NOMO-1 treated with dmso at 0.1 percent for 144 hours (cell line): ENCODE measurements around the gene NFIX.

Experiments
- DNase-seq: peaks from one replicate; lab custom pipeline; 2025; ENCODE audit not compliant: unreplicated experiment; lab: John Stamatoyannopoulos, UW

Gene NFIX

DNA sequence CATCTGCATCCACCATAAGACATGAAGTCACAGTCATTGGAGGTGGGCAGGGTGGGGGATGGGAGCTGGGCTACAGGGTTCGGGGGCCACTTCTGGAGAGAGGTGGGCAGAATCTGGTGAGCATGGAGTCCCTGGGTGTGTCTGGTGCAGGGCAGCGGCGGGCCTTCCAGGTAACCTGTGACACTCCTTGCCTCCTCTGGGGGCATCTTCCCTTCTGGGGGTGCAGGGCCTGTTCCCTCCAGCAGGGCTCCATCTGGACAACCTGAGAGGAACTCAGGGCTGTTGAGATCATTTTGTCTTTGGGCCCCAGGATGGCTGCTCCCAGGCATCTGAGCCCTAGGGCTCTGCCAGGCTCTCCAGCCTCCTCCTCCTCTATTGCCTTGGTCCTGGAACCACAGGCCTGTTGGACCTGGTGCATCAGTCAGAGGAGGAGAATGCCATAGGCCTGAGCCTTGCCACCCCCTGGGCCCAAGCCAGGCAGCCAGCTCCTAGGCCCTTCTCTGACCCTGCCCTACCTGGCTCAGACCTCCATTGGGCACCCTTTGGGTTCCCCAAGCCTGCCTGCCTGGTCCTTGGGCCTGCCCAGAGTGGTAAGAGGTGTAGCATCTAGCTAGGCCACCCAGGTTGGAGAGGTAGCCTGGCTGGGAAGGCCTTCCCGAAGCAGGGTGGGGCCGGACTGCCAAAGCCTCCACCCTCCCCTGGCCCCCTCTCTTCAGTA lies 94.0 kb downstream of the NFIX start:
- DNase-seq: no peak

DNA sequence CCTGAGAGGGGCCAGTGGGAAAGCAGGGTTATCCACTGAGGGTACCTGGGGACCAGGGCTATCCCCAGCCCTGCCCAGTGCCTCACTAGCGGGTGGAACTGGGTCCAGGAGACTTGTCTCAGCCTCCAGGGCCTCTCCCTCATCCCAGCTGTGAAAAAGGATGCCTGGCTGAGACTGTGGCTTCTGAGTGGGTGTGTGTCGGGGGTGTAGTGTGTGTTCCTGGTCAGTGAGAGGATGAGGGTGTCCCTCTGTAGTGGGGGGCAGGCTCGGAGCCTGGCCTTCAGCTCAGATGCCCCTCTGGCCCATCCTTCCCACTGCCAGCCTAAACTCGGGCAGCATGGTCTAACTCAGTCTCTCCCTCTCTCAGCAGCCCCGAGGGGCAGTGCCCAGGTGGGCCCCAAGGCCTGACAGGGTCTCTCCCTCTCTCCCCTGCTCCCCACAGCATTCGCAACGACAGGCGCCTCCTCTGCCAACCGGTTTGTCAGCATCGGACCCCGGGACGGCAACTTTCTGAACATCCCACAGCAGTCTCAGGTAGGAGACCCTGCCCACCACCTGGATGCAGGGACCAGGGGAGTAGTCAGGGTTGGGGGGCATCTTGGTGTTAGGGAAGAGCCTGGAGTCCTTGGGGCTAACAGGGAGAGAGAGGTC lies 94.7 kb downstream of the NFIX start:
- DNase-seq: no peak

DNA sequence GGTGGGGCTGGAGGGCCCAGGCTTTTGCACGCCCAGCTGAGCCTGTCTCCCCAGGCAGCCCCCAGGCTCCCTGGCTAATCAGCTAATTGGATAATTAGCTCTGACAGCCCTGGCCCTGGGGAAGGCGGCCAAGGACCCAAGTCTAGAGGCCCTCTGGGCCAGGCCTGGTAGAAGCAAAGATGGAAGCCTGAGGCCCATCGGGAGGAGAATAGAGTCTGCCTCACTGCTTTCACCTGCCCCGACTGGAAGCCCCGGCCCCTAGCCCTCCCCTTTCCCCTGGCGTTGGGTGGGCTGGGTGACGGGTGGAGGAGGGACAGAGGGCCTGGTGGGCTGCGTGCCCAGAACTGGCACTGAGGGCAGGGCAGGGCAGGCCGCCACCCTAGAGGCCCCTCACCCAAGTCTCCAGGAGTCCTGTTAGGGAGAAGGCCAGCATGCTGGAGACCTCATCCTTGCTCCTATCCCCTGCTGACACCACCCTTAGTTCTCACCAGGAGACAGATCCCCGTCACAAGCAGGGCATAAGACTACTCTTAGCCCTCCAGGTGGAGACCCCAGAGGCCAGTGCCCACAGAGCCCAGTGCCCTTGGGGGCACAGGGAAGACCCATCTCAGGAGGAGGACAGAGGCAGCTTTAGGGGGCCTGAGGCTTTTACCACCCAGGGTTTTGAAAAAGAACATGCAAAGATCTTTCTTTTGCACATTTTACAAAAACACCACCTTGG lies 95.4 kb downstream of the NFIX start:
- DNase-seq: no peak

DNA sequence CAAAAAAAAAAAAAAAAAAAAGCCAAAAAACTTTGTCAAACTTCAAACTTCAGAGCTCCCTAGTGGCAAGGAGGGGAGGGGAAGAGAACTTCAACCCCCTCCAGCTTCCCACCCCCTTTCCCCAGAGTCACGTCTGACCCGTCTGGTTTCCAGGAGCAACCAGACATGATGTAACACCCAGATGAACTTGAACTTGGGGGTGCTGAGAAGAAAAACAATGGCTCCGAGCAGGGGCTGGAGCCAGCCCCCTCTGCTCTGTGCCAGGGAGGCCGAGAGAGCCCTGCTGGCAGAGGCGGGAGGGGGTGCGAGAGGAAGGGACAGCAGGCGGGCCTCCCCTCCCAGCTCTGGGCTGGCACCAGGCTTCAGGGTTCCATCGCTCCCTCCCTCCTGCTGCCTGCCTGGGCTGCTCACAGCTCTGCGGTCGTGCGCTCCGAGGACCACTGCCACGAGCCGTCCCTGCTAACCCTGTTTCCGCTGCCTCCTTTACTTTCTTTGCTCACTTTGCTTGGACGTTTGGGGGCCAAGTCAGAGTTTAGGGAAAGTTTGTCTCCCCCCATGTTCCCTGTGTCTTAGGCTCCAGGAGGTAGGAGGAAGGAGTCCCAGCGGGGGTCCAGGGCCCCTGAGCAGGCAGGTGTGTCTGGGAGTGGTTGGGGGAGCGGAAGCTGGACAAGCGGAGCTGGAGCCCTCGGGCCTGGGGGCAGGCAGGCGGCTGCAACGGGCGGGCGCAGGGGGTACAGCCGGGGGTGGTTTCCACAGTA lies 96.3 kb downstream of the NFIX start:
- no peak for DNase-seq

DNA sequence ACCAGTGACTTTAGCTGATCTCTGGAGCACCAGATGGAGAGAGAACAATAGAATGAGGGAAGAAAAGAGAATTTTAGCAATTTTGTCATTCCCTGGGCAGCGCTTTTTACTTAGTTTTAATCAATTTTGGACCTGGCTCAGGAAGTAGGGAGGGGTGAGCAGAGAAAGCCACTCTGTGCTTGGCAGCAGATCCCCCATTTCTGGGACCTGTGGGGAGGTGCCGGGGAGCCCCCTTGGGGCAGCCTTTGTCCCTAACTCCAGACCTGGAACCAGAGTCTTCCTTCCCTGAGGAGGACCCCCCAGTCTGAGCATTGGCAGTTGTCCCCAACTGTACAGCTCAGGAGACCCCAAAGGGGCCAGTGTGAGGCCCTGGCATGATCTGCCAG lies 96.9 kb downstream of the NFIX start:
- no peak for DNase-seq

DNA sequence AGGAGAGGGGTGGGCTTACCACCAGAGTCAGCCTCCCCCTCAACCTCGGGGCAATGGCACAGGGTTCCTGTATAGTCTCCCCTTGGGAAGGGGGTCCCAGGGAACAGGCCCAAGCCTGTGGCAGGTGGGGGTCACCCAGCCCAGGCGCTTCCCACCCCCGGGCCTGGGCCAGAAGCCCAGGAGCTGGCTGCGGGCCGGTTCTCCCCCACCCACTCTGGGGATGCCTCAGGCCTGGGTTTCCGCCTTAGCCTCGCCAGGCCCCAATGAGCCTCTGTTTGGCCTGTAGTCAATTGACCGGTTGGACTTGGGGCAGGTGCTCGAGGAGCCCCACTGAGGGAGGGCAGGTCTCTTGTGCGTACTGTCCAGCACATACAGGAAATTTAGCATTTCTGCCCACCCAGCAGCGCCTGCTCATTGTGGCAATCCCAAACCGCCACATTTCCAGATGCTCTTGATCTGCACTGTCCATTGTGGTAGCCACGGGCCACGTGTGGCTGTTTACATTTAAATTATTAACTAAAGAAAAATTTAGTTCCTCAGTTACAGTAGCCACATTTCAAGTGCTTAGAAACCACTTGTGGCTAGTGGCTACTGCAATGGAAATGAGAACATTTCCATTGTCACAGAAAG lies 97.4 kb downstream of the NFIX start:
- DNase-seq: no peak

DNA sequence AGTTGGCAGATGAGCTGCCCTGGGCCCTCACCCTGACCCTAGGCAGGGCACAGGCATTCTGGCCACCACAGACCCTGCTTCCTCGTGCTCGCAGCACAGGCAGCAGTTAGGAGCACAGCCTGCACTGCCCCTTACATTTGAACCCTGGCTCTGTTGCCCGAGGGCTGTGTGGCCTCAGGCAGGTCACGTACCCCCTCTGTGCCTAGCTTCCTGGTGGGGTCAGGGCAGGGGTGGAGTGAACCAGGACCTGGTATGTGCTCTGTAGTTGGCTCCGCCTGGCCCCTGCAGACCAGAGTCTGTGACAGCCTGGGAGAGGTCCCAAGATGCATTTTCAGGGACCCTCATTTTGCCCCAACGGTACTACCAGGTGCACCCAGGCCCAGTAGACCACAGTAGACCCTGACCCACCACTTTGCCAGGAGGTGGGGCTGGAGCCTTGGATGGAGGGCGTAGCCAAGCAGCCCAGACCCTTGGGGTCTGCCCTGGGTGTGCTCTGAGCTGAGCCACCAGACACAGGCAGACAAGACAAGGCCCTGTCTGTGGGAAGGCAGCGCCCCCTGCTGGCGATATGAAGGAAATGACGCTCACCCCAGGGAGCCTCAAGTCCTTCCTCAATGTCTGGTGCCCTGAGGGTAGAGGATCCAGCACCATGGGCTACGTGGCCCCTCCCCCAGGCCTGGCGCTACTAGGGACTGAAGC lies 98.3 kb downstream of the NFIX start:
- DNase-seq: peak; percentile 70

DNA sequence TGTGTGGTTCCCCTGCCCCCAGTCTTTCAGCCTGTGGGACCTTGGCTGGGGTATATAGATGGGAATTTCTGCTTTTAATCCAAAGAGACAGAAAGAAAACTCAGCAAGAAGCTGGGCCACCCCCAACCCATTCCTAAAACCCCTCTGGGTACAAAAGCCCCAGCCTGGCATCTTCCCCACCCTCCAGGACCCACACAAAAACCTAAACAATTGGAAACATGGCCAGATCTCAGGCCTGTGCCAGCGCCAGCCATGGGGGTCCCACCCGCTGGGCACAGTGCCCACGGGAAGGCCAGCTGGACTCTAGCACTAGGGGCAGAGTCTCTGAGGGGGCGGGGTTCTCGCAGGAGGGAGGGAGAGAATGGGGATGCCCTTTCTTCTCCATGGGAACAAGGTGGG lies 98.8 kb downstream of the NFIX start:
- DNase-seq: no peak

DNA sequence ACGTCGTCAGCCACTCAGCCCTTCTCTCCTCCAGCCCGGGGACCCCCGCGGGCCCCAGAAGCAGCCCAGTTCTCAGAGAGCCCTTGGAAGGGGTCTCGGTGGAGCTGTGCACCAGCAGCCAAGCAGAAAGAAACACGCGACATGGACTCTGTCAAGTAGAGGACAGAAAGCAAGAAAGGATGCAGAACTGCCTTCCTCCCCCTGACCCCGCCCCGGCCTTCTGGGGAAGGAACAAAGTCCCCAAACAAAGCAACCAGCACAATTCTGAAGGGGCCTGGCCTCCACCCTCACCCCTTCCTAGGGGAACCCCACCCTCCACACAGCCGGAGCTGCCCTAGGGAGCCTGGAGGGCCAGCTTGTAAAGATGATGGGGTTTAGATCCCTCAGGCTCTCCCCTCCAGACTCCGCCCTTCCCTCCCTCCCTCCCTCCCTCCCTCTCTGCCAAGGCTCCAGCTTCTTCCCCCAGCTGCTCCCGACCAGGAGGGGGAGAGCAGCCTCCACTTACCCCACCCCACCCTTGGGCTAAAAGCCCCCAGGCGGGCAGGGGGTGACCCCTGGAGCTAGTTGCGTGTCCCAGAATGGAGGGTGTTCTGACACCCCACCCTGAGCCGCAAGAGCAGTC lies 99.6 kb downstream of the NFIX start:
- no peak for DNase-seq

DNA sequence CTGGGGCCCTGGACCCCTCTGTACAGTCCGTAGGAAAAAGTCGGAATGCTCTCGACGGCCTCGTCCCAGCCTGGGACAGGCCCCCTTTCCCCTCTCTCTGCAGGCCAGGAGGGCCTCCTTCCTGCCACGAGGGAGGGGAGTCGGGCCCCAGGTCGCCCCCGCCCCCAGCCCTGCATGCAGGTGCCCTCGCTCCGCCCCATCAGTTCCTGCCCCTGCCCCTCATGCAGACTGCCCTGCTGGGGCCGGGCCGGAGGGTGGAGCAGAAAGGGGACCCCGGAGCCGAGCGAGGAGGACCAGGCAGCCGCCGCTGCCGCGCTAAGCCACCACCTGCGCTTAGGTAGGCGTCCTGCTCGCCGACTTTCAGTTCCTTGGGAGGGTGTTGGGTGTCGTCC lies 100.1 kb downstream of the NFIX start:
- DNase-seq: no peak

DNA sequence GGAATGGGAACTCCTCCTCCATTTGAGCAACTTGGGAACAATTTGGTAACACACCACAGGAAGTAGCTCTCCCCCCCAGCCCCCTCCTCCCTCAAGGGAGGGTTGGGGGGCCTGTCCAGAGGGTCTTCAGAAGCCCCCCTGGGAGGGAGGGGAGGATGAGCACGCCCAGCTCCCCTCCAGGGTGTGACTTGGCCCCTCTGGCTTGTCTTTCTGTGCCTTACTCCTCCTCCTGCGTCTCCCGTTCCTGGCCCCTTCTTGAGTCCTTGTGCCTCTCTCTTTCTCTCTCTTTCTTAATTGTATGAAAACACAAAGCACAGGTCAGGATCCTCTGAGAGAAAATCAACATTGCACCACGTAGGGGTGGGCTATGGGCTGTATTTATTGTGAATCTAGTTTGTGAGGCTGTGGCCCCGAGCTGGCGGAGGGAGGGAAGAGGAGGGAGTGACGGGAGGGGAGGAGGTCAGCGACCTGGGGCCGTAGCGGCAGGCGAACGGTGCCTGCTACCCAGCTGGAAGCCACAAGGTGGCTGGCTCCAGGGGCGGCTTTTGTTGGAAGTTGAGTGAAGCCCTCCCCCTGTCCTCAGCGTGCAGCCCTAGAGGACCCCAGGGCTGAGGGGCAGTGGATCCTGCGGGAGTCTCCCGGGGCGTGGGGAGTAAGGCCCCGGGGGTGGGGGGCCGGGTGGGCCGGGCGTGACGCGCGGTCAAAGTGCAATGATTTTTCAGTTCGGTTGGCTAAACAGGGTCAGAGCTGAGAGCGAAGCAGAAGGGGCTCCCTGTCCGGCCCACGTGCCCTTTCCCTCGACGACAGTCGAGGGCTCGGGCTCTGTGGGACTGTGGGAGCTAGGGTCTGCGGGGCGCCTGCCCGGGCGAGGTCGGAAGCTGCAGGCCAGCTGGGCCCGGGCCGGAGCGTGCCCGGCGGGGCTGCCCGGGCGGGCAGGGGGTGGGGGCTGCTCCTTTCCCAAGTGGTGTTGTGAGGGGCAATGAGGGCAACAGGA lies 101.0 kb downstream of the NFIX start:
- DNase-seq: peak; percentile 73

DNA sequence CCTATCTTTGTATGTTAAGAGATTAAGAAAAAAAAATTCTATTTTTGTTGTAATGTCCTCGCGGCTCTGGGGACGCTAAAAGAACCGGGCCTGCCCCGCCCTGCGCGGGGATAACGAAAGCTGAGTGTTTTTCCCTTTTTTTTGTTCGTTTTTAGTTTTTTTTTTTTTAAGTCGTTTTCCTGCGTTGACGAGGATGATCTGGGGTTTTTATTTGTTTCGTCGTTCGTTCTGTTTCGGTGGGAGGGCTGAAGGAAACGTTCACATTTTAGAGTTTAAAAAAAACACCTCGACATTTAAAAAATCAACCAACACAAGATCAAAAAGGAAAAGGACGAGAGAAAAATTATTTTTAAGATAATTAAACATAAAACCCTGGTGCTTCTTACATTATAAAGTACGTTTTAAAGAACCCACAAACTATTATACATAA lies 101.8 kb downstream of the NFIX start:
- no peak for DNase-seq

DNA sequence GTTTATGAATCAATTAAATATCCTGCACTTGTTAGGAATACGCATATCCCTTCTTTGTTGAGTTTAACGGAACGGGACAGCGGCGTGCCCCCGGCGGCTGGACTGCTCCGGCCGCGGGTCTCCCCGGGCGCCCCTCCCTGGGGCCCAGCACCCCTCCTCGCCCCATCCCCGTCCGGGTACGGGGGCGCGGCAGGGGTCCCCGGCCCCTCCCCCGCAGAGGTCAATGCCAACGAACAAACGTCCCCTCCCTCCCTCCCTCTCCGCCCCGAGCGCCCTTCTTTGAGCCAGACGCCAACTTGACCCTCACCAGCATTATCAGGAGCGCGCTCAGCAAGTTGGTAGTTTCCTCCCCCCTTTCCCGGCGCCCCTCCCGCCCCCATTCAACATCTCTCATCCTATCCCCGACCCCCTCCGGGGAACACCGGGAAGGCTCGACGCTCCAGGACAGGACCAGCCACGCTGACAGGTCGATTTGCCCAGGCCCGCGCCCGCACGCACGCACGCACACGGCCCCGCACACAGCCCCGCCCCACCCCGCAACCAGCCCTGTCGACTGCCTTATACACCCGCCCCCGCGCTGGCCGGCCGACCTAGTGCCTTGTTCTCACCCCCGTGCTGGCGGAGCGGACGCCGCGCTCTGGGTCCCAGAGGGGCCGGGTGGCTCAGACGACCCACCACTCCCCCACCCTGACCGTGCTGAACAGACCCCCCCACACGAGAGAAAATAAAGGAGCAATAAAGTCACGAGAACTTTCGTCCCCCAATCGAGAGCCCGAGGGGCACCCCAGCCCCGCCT lies 102.4 kb downstream of the NFIX start:
- DNase-seq: no peak

DNA sequence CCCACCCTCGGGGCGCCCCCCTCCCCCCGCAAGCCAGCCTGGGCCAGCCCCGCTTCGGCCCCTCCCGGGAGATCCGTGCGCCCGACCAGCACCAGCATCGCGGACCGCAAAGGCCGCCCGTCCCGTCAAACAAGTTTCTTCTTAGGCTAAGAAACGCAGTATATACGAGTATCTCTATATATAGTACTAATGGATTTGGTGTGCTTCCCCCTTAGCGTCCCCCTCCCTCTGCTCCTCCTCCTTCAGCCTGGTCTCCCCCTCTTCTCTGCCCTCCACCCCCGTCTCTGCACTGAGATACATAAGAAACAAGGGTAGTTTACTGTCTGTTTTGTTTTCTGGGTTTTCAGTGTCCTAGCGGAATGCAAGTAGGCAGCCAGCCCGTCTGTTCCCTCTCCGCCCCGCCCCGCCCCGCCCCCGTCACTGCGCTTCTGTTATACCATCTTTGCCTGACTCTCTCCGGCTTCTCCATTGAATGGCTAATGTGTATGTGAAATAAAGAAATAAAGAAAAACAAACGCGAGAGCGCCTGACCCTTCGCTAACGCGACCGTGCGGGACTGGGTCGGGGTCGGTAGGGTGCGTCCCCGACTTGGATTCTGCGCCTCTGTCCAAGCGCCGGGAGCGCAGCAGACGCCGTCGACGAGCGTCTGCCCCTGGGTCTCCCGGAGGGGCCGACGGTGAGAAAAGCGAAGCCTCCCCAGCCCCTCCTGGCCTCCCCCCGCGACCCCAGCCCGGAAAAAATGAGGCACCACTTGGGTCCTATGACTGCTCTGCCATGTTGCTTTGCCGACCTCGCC lies 103.2 kb downstream of the NFIX start:
- DNase-seq: peak; percentile 79

DNA sequence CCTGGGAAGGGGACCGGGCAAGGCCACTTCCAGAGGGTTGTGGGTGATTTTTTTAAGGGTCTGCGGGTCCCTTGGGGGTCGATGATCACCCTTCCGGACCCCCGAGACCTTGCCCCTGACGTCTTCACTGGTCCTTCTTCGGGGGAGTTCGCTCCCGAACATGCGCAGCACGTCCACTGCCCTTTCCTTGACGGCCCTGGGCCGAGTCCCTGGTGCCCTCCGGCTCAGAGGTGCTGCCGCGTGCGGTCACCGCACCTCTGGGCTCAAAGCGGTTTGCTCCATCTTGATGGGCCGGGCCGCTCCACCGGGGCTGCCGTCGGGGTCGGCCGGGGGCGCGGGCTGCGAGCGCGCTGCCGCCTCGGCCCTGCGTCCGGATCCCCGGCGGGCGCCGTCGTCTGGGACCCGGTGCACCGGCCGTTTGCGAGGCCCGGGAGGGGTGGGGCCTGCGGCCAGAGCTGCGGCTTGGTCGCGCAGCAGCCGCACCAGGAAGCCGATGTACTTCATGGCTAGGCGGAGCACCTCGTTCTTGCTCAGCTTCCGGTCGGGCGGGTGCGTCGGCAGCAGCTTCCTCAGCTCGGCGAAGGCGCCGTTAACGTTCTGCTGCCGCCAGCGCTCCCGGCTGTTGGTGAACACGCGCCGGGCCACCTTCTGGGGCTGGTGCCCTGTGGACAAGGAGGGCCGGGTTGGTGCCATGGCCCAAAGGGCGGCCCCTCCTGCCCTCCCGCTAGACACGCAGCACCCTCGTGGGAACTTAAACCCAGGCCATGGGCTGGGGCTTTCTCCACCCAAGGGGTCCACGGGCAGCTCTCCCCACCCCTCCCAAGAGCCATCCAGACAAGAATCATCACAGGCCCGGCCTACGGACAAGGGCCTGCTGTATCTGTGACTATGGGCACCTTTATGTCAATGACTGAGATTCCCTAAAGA lies 104.1 kb downstream of the NFIX start:
- DNase-seq: peak; percentile 94

DNA sequence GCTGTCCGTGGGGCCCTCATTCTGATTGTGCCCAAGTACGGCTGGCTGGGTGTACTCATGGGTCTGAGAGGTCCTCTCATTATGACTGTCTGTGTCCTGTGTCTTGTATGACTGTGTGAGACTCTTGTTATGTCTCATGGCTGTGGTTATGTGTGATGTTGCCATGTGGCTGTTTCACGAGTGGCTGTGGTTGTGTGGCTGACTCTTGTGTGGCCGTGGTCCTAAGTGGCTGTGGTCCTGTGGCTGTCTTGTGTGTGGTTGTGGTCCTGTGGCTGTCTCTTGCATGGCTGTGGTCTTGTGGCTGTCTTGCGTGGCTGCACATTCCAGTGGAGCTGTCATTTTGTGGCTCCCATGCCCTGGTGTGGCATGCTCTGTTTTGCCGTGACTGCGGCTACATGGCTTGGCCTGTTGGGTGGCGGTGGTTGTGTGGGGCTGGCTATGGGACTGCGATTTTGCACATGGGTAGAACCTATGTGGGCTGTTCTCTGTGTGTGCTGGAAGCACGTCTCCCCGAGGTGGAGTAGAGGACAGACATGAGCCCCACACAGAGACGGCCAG lies 104.8 kb downstream of the NFIX start:
- DNase-seq: no peak
